BJ (cell line): Measurements from ENCODE around the gene ATXN1. TPM values are rescaled to one million over a fixed set of nuclear protein-coding genes. Genes with fewer than 3 reads are reported as not detected.

Experiments used
- CTCF ChIA-PET: fragments of 350-600 bp; formaldehyde crosslinking; extraction: SDS; loops from one replicate; lab custom pipeline; 2021; ENCODE audit warnings: antibody characterized with exemption, inconsistent platforms; lab: Yijun Ruan, JAX
- POLR2A ChIA-PET: fragments of 300-600 bp; sonication (Branson Sonifier 250); formaldehyde crosslinking; extraction: SDS; loops from one replicate; lab custom pipeline; 2021; ENCODE audit warnings: antibody characterized with exemption; lab: Charles Lee
- DNase-seq: peaks from one replicate; pipeline ENCODE4 v3.0.0-alpha.2; 2011; ENCODE audit warnings: low read depth
- H3K27me3 ChIP-seq: 2 replicates; pipeline ENCODE4 v1.6.0; 2011; ENCODE audit warnings: low read length; ENCODE audit not compliant: control insufficient read depth, insufficient read depth
- H3K36me3 ChIP-seq: 2 replicates; pipeline ENCODE4 v1.5.1; 2011; ENCODE audit warnings: low read length; ENCODE audit not compliant: control insufficient read depth, insufficient read depth
- H3K4me3 ChIP-seq: 2 replicates; pipeline ENCODE4 v1.5.1; 2011; ENCODE audit warnings: low read depth, mild to moderate bottlenecking, control low read depth, low read length
- polyA plus RNA-seq: library from polyadenylated mRNA; depleted of rRNA; stranded (reverse); fragments of >200 nt; gene quantifications from 2 replicates; pipeline ENCODE4 v1.2.3, GENCODE V29; 2011
- TF ChIP-seq, protein P1 (sequence below): IDR thresholded peaks from 2 replicates; pipeline ENCODE4 v1.5.1; 2011; ENCODE audit warnings: low read depth, mild to moderate bottlenecking, control low read depth, inconsistent platforms, low read length, moderate library complexity; ENCODE audit not compliant: insufficient read depth

The ATXN1 gene
- polyA plus RNA-seq, 1 experiment, result 60.2 TPM

DNA sequence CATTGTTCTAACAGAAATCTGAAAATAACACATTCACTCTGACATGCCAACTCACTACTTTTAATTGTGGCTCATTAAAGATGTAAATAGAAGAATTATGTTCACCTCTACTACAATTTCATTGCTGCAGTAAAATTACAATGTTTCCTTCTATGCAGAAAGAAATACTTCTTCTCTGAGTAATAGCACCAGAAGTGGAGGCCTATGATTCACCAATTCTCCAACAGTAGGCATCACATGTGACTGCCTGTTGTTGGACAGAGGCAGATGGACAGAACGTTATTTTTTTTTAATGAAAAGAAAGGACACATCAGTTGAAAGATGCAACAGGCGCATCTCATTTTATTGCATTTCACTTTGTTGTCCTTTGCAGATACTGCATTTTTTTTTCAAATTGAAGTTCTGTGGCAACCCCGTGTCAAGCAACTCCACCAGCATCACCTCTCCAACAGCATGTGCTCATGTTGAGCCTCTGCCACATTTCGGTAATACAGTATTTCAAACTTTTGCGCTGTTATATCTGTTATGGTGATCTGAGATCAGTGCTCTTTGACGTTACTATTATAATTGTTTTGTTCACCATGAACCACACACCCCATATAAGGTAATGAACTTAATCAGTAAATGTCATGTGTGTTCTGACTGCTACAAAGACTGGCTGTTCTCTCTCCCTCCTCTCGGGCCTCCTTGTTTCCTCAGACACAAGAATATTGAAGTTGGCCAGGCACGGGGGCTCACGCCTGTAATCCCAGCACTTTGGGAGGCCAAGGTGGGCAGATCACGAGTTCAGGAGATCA, 121.4 kb downstream of the ATXN1 start:
- no peaks in the 10 kb centered on the region for H3K27me3 ChIP-seq
- peaks cover 3% of the 10 kb centered on the region for H3K36me3 ChIP-seq
- TF ChIP-seq, protein P1, sequence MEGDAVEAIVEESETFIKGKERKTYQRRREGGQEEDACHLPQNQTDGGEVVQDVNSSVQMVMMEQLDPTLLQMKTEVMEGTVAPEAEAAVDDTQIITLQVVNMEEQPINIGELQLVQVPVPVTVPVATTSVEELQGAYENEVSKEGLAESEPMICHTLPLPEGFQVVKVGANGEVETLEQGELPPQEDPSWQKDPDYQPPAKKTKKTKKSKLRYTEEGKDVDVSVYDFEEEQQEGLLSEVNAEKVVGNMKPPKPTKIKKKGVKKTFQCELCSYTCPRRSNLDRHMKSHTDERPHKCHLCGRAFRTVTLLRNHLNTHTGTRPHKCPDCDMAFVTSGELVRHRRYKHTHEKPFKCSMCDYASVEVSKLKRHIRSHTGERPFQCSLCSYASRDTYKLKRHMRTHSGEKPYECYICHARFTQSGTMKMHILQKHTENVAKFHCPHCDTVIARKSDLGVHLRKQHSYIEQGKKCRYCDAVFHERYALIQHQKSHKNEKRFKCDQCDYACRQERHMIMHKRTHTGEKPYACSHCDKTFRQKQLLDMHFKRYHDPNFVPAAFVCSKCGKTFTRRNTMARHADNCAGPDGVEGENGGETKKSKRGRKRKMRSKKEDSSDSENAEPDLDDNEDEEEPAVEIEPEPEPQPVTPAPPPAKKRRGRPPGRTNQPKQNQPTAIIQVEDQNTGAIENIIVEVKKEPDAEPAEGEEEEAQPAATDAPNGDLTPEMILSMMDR, result no peak
- DNase-seq, result peak; percentile 72
- no peak overlapping the region for H3K4me3 ChIP-seq
- CTCF ChIA-PET, result interaction anchor here (0.8 to 0.9 kb wide), 2 partner anchors 32 to 59 kb away, joined by 3 read pairs; no protein-coding TSS in a partner anchor
- POLR2A ChIA-PET, result no interaction called here

DNA sequence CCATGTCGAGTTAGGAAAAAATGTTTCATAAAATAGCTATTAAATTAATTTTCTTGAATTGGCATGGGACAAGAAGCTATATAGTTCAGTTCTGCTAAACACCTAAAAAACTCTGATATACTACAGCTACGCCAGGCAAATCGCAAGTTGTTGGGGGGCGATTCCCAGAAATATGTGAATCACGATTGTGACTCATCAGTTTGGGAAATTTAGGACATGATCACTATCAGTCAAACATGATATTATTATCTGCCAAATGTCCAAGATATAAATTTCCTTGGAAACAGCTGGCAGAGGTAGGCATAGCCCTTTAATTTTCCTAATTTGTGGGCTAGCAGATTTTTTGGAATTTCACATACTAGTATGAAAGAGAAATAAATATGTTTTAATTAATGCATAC, 123.6 kb downstream of the ATXN1 start:
- DNase-seq, result no peak

DNA sequence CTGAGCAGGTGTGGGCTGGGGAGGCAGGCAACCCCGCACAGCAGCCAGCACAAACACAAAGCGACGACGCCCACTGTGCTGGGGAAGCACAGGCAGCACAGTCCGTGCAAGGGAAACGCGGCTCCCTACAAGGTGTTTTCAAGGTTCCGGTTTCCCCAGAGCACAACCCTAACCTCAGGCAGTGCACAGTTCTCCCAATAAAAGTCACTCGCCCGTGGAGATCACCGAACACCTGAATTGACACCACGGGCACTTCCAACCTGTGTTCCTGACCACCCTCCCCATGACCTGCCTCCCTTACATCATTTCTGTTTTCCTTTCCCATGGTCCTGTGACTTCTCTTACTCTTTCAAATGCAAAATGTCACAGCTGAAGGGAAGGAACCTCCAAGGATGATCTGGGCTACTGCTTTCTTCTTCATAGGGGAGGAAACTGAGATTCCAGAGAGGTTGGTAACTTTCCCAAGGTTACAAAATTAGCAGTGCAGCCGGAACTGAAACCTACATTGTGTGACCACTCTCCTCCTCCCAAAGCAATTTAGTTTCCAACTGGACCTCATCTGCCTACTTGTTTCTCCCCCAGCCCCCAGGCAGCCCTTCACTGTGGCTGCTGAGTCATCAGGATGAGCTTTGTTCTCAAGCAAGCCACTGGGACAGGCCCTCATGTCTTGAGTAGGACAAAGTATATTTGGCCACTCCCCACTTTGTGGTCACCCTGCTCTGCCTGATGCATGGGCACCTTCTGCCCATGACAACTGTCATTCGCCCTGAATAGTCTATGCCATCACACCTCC, 125.3 kb downstream of the ATXN1 start:
- ChIA-PET CTCF (interaction anchor here (1.4 kb wide), 1 partner anchor 11 kb away, joined by 5 read pairs; no protein-coding TSS in a partner anchor), POLR2A (no interaction called here)
- H3K36me3 ChIP-seq, result no peaks in the 10 kb centered on the region
- DNase-seq, result no peak
- no peak overlapping the region for H3K4me3 ChIP-seq
- no peaks in the 10 kb centered on the region for H3K27me3 ChIP-seq
- TF ChIP-seq, protein P1, result no peak

More for the DNA sequence above, 123.6 kb downstream of the ATXN1 start:
- POLR2A ChIA-PET, result interaction anchor here (0.6 kb wide), 1 partner anchor 19 kb away, joined by 7 read pairs; no protein-coding TSS in a partner anchor
- Histone ChIP-seq H3K27me3 (no peaks in the 10 kb centered on the region), H3K4me3 (no peak overlapping the region), H3K36me3 (no peaks in the 10 kb centered on the region; the same call in 1 of the 2 replicates)
- TF ChIP-seq, protein P1, result no peak
- CTCF ChIA-PET, result interaction anchor here (0.6 to 1.7 kb wide), 3 partner anchors 11 to 124 kb away, joined by 3 read pairs; partner anchors contain the start of gene ATXN1

DNA sequence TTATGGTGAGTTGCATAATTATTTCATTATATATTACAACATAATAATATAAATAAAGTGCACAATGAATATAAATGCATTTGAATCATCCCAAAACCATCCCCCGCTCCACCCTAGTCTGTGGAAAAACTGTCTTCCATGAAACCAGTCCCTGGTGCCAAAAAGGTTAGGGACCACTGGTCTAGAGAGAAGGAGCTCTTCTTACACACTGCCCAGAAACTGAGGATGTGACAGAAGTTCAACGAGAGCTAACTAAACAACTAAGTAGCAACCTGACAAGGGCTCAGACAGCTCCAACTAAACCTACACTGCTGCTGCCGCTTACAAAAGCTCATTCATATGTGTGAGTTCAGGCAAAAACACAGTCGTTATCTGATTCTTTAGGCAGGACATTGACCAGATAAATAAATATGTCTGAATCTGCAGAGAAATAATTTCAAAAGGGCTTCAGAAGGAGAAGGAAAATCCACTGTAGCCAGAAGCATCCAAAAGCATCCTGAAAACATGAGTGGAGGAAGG, 125.9 kb downstream of the ATXN1 start:
- POLR2A ChIA-PET, result no interaction called here
- TF ChIP-seq, protein P1, result no peak
- no peaks in the 10 kb centered on the region for H3K27me3 ChIP-seq
- H3K4me3 ChIP-seq, result no peak overlapping the region
- CTCF ChIA-PET, result interaction anchor here (1.4 kb wide), 1 partner anchor 11 kb away, joined by 5 read pairs; no protein-coding TSS in a partner anchor
- no peaks in the 10 kb centered on the region for H3K36me3 ChIP-seq
- no peak for DNase-seq

DNA sequence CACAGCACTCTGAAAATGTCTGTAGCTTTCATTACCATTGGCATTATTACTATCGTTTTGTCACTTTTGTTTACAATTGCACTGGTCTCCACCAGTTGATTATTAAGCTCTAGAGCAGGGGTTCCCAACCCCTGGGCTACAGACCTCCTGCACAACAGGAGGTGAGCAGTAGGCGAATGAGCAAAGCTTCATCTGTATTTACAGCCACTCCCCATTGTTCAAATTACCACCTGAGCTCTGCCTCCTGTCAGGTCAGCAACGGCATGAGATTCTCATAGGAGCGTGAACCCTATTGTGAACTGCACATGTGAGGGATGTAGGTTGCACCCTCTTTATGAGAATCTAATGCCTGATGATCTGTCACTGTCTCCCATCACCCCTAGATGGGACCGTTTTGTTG, 126.4 kb downstream of the ATXN1 start:
- Histone ChIP-seq H3K36me3 (0 out of 2 replicates have a peak, but pooled peaks cover 2% of the 10 kb centered on the region), H3K4me3 (no peak overlapping the region), H3K27me3 (no peaks in the 10 kb centered on the region)
- ChIA-PET POLR2A (no interaction called here), CTCF (interaction anchor here (1.4 kb wide), 1 partner anchor 10 kb away, joined by 5 read pairs; no protein-coding TSS in a partner anchor)
- TF ChIP-seq, protein P1, result no peak
- no peak for DNase-seq
